ENCODE data around the gene SNX25.

Gene SNX25

DNA sequence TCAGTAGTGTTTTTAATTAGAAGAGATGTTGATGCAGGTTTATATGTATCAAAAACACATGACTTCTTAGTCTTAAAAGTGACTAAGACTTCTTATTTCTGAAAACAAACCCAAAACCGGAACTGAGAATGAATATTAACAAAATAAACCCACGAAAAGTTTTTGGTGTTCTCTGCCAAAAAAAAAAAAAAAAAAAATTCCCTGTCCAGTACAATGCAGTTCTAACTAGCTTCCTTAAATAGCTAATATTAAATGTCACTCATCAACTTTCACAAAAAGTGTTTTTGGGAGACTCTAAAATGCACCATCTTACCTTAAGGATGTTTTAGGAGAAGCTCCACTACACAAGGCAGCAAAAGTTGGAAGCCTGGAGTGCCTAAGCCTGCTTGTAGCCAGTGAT, 189.2 kb downstream of the SNX25 start:
- TF ChIP-seq CTCF (conservative IDR thresholded peaks at IDR 0.05; ENCODE audit: control insufficient read depth, insufficient read depth, low read depth, low read length), result no peak
- DNase-seq (ENCODE audit: low read depth), result no peak
- no peak overlapping the region for H3K4me3 ChIP-seq (ENCODE audit: control insufficient read depth, low read depth, low read length)

- no peak for TF ChIP-seq CTCF (conservative IDR thresholded peaks at IDR 0.05; ENCODE audit: control insufficient read depth, insufficient read depth, low read depth, low read length)
- no peak for DNase-seq (ENCODE audit: low read depth)
- no peak overlapping the region for H3K4me3 ChIP-seq (ENCODE audit: control insufficient read depth, low read depth, low read length)
Measured at GRCh38 chr4:185399466-185399865, 190.1 kb downstream of the SNX25 start.

DNA sequence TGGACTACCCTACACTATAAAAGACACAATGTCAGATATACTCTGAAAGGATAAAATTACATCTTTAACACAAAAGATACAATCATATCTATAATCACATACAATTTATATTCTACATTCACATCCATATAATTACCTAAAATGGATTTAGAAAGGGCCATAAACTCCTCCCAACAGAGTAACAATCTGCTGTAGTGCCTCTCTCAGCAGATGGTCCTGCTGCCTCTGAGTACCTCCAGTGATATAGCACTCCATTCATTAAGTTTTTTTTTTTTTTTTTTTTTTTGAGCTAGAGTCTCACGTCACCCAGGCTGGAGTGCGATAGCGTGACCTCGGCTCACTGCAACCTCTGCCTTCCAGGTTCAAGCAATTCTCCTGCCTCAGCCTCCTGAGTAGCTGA, 194.6 kb downstream of the SNX25 start:
- no peak overlapping the region for H3K4me3 ChIP-seq (ENCODE audit: control insufficient read depth, low read depth, low read length)
- no peak for TF ChIP-seq CTCF (conservative IDR thresholded peaks at IDR 0.05; ENCODE audit: control insufficient read depth, insufficient read depth, low read depth, low read length)
- DNase-seq (ENCODE audit: low read depth), result no peak

GRCh38 chr4:185405296-185405999, 196.1 kb downstream of the SNX25 start:
- no peak overlapping the region for H3K4me3 ChIP-seq (ENCODE audit: control insufficient read depth, low read depth, low read length)
- no peak for DNase-seq (ENCODE audit: low read depth)
- no peak for TF ChIP-seq CTCF (conservative IDR thresholded peaks at IDR 0.05; ENCODE audit: control insufficient read depth, insufficient read depth, low read depth, low read length)

- no peak overlapping the region for H3K4me3 ChIP-seq (ENCODE audit: control insufficient read depth, low read depth, low read length)
- TF ChIP-seq CTCF (conservative IDR thresholded peaks at IDR 0.05; ENCODE audit: control insufficient read depth, insufficient read depth, low read depth, low read length), result no peak
- no peak for DNase-seq (ENCODE audit: low read depth)
Measured at GRCh38 chr4:185408432-185408831, 199.0 kb downstream of the SNX25 start.

- no peak for TF ChIP-seq CTCF (conservative IDR thresholded peaks at IDR 0.05; ENCODE audit: control insufficient read depth, insufficient read depth, low read depth, low read length)
- no peak for DNase-seq (ENCODE audit: low read depth)
- no peak overlapping the region for H3K4me3 ChIP-seq (ENCODE audit: control insufficient read depth, low read depth, low read length)
Measured at GRCh38 chr4:185411849-185412248, 202.5 kb downstream of the SNX25 start.

- no peak for DNase-seq (ENCODE audit: low read depth)
- no peak overlapping the region for H3K4me3 ChIP-seq (ENCODE audit: control insufficient read depth, low read depth, low read length)
- TF ChIP-seq CTCF (conservative IDR thresholded peaks at IDR 0.05; ENCODE audit: control insufficient read depth, insufficient read depth, low read depth, low read length), result no peak
Measured at GRCh38 chr4:185412412-185412811, 203.0 kb downstream of the SNX25 start.

Measured in fibroblast of mammary gland (primary cell).